ENCODE measurements around the gene ACSL3.

ACSL3 gene

GRCh38 chr2:222827417-222827816 lies 33.4 kb upstream of the ACSL3 start:
- no peak overlapping the region for H3K4me3 ChIP-seq (replicated peaks in 1 of 2; ENCODE audit: low read depth in 2 of 2, low read length in 2 of 2)
- TF ChIP-seq, protein P1, sequence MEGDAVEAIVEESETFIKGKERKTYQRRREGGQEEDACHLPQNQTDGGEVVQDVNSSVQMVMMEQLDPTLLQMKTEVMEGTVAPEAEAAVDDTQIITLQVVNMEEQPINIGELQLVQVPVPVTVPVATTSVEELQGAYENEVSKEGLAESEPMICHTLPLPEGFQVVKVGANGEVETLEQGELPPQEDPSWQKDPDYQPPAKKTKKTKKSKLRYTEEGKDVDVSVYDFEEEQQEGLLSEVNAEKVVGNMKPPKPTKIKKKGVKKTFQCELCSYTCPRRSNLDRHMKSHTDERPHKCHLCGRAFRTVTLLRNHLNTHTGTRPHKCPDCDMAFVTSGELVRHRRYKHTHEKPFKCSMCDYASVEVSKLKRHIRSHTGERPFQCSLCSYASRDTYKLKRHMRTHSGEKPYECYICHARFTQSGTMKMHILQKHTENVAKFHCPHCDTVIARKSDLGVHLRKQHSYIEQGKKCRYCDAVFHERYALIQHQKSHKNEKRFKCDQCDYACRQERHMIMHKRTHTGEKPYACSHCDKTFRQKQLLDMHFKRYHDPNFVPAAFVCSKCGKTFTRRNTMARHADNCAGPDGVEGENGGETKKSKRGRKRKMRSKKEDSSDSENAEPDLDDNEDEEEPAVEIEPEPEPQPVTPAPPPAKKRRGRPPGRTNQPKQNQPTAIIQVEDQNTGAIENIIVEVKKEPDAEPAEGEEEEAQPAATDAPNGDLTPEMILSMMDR (IDR thresholded peaks at IDR 0.05; ENCODE audit: low read depth, low read length) = no peak
- DNase-seq (ENCODE audit: low read depth in 2 of 2) = no peak

DNA sequence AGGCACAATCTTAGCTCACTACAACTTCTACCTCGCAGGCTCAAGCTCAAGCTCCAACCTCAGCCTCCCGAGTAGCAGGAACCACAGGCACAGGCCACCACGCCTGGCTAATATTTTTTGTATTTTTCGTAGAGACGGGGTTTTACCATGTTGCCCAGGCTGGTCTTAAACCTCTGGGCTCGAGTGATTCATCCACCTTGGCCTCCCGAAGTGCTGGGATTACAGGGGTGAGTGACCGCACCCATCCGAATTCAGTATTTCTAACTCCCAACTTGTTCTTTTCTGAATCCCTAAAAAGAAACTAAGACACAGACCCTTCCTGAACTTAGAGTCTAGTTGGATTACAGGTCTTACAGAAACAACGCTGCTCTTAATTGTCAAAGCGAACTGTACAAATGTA lies 32.3 kb upstream of the ACSL3 start:
- H3K4me3 ChIP-seq (replicated peaks in 1 of 2; ENCODE audit: low read depth in 2 of 2, low read length in 2 of 2) = no peak overlapping the region
- no peak for DNase-seq (ENCODE audit: low read depth in 2 of 2)
- TF ChIP-seq, protein P1 (IDR thresholded peaks at IDR 0.05; ENCODE audit: low read depth, low read length) = no peak

GRCh38 chr2:222830164-222830563 lies 30.7 kb upstream of the ACSL3 start:
- DNase-seq (ENCODE audit: low read depth in 2 of 2) = no peak
- H3K4me3 ChIP-seq (replicated peaks in 1 of 2; ENCODE audit: low read depth in 2 of 2, low read length in 2 of 2) = no peak overlapping the region
- TF ChIP-seq, protein P1 (IDR thresholded peaks at IDR 0.05; ENCODE audit: low read depth, low read length) = no peak

GRCh38 chr2:222833410-222833809 lies 27.4 kb upstream of the ACSL3 start:
- no peak for DNase-seq (ENCODE audit: low read depth in 2 of 2)
- H3K4me3 ChIP-seq (replicated peaks in 1 of 2; ENCODE audit: low read depth in 2 of 2, low read length in 2 of 2) = no peak overlapping the region
- TF ChIP-seq, protein P1 (IDR thresholded peaks at IDR 0.05; ENCODE audit: low read depth, low read length) = no peak

GRCh38 chr2:222835143-222835822 lies 25.6 kb upstream of the ACSL3 start:
- peak in 1 of 2 donors; percentile 17 for DNase-seq (ENCODE audit: low read depth in 2 of 2)
- H3K4me3 ChIP-seq (replicated peaks in 1 of 2; ENCODE audit: low read depth in 2 of 2, low read length in 2 of 2) = no peak overlapping the region
- TF ChIP-seq, protein P1 (IDR thresholded peaks at IDR 0.05; ENCODE audit: low read depth, low read length) = no peak

DNA sequence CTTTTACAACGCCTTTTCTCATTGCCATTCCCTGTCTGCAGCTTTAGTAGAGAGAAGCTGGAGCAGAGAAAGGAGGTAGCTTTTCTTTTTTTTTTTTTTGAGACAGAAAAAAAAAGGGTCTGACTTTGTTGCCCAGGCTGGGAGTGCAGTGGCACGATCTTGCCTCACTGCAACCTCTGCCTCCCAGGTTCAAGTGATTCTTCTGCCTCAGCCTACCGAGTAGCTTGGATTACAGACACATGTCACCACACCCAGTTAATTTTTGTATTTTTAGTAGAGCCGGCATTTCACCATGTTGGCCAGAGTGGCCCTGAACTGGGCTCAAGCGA lies 25.0 kb upstream of the ACSL3 start:
- TF ChIP-seq, protein P1 (IDR thresholded peaks at IDR 0.05; ENCODE audit: low read depth, low read length) = no peak
- no peak overlapping the region for H3K4me3 ChIP-seq (replicated peaks in 1 of 2; ENCODE audit: low read depth in 2 of 2, low read length in 2 of 2)
- DNase-seq (ENCODE audit: low read depth in 2 of 2) = no peak

- peak in 1 of 2 donors; percentile 69 for DNase-seq (ENCODE audit: low read depth in 2 of 2)
- no peak overlapping the region for H3K4me3 ChIP-seq (replicated peaks in 1 of 2; ENCODE audit: low read depth in 2 of 2, low read length in 2 of 2)
- TF ChIP-seq, protein P1 (IDR thresholded peaks at IDR 0.05; ENCODE audit: low read depth, low read length) = no peak
Measured at GRCh38 chr2:222837643-222838056, 23.2 kb upstream of the ACSL3 start.

All from cardiac fibroblast (primary cell).